ENCODE results near the gene NR3C1. TPM values are rescaled to one million over a fixed set of nuclear protein-coding genes. Genes with fewer than 3 reads are reported as not detected.

The NR3C1 gene
- total RNA-seq, 1 experiment from 2014 or later: 53.0 TPM

- DNase-seq (ENCODE audit: low read depth): peak; percentile 92
These were observed 141.6 kb downstream of the NR3C1 start for GRCh38 chr5:143261748-143262392.

- no peak for DNase-seq (ENCODE audit: low read depth)
These were observed 144.3 kb downstream of the NR3C1 start for GRCh38 chr5:143259254-143259605.

DNA sequence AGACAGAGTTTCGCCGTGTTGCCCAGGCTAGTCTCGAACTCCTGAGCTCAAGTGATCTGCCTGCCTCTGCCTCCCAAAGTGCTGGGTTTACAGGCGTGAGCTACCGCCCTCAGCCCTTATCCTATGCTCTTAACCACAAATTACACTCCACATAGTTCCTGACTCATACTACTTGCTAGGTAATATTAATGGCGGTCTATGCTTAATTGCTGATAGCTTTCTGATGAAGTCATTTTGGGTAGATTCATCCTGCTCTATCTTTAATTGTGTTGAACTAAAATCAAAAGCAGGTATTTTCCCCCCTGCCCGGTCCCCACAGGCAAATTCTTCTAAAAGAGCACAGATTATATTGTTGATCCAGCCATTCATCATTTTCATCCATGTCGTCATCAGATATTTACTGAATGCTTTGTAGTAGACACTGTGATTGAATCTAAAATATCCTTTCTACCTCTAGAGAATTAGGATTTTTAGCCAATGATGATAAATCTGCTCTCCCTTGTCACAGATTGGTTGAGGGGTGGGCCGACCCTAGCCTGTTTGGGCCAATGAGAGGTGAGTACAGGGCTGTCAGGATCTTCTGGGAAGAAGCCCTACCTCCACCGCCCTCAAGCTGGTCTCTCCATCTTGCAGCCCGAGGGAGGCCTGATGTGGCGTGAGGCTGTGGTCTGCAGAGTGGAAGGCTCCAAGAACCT, 144.8 kb downstream of the NR3C1 start:
- DNase-seq (ENCODE audit: low read depth): peak; percentile 51

DNA sequence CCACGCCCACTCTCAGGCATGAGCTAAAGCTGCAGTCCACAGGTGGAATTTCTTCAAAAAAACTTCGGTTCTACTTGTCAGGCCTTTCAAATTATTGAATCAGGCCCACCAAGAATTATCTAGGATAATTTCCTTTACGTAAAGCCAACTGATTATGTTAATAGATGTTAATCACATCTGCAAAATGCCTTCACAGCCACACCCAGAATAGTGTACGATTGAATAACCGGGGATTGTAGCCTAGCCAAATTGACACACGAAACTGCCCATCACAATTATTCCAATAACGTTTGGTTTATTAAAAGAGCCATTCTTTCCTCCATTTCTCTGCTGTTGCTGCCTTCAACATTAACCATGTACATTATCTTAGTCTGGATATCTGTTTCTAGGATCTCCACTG, 148.7 kb downstream of the NR3C1 start:
- no peak for DNase-seq (ENCODE audit: low read depth)

GRCh38 chr5:143251946-143252345, 151.5 kb downstream of the NR3C1 start:
- DNase-seq (ENCODE audit: low read depth): no peak

DNA sequence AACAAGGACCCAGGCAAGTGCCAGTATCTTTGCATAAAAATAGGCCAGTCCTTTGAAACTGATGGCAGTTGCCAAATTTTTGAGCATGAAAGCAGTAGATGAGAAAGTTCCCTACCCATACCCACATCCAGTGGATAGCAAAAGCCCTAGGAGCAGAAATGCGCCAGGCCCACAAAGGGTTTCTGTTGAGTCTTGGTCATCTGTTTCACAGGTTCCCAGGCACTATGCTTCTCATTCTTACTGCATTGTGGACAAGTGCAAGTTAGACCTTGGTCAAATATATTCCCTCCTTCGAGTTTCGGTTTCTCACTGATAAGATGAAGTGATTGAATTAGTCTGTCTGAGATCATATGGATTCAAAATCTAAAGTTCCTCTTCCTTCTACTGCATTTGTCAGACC, 152.3 kb downstream of the NR3C1 start:
- no peak for DNase-seq (ENCODE audit: low read depth)

GRCh38 chr5:143249851-143250250, 153.6 kb downstream of the NR3C1 start:
- DNase-seq (ENCODE audit: low read depth): no peak

- DNase-seq (ENCODE audit: low read depth): peak; percentile 85
These were observed 154.5 kb downstream of the NR3C1 start for GRCh38 chr5:143248822-143249579.

GRCh38 chr5:143248391-143248790, 155.1 kb downstream of the NR3C1 start:
- DNase-seq (ENCODE audit: low read depth): no peak

- DNase-seq (ENCODE audit: low read depth): no peak
These were observed 156.2 kb downstream of the NR3C1 start for GRCh38 chr5:143247134-143247815.

- peak; percentile 99 for DNase-seq (ENCODE audit: low read depth)
These were observed 157.4 kb downstream of the NR3C1 start for GRCh38 chr5:143245929-143246561.

DNA sequence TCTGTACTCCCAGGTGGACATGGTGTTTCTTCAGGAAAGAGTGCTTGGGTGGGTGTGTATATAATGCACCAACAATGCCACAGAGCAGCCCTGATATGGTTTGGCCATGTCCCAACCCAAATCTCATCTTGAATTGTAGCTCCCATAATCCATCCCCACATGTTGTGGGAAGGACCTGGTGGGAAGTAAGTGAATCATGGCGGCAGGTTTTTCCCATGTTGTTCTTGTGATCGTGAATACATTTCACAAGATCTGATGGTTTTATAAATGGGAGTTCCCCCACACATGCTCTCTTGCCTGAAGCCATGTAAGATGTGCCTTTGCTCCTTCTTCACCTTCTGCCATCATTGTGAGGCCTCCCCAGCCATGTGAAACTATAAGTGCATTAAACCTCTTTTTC, 158.5 kb downstream of the NR3C1 start:
- peak; percentile 83 for DNase-seq (ENCODE audit: low read depth)

DNA sequence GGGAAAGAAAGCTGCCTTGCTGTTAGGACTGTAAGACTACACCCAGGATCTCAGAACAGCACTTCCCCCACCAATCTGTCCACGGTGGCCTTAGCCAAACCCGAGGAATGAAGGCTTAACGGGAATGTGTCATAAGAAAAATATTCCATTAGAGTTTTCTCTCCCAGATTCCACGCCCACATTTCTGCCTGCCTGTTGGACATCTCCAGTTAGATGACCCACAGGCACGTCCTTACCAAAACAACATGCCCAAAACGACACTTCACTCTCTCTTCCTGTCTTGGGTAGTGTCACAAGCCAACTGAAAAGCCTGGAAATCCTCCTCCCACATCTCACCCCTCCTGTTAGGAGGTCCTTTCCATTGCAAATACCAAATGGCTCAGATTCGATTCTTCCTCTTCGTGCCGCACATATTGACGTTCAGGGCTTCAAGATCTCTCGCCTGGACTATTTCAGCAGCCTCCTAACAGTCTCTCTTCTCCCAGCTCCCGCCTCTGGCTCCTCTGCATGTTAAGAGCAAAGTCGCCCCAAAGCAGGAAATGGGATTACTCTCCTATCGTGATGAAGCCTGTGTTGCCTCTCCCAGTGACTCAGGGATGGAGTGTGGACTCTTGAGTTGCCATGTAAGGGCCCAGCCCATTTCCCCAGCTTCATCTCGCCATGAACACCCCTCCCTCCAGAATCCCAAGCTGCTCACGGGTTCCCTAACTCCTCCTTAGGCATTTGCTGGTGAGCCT, 159.3 kb downstream of the NR3C1 start:
- DNase-seq (ENCODE audit: low read depth): peak; percentile 98

GRCh38 chr5:143243103-143243502, 160.4 kb downstream of the NR3C1 start:
- no peak for DNase-seq (ENCODE audit: low read depth)

GRCh38 chr5:143241892-143242291, 161.6 kb downstream of the NR3C1 start:
- no peak for DNase-seq (ENCODE audit: low read depth)

GRCh38 chr5:143239882-143240518, 163.5 kb downstream of the NR3C1 start:
- no peak for DNase-seq (ENCODE audit: low read depth)

DNA sequence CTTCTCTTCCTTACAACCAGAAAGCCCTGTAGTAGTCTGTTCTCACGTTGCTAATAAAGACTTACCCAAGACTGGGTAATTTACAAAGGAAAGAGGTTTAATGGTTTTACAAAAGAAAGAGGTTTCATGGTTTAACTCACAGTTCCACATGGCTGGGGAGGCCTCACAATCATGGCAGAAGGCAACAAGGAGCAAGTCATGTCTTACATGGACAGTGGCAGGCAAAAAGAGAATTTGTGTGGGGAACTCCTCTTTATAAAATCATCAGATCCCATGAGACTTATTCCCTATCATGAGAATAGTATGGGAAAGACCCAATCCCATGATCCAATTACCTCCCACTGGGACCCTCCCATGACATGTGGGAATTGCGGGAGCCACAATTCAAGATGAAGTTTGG, 164.9 kb downstream of the NR3C1 start:
- no peak for DNase-seq (ENCODE audit: low read depth)

- no peak for DNase-seq (ENCODE audit: low read depth)
These were observed 165.8 kb downstream of the NR3C1 start for GRCh38 chr5:143237664-143238063.

- DNase-seq (ENCODE audit: low read depth): no peak
These were observed 166.8 kb downstream of the NR3C1 start for GRCh38 chr5:143236682-143237081.

GRCh38 chr5:143235423-143235822, 168.1 kb downstream of the NR3C1 start:
- DNase-seq (ENCODE audit: low read depth): no peak
